ENCODE data around the gene MCF2L2.

The MCF2L2 gene

DNA sequence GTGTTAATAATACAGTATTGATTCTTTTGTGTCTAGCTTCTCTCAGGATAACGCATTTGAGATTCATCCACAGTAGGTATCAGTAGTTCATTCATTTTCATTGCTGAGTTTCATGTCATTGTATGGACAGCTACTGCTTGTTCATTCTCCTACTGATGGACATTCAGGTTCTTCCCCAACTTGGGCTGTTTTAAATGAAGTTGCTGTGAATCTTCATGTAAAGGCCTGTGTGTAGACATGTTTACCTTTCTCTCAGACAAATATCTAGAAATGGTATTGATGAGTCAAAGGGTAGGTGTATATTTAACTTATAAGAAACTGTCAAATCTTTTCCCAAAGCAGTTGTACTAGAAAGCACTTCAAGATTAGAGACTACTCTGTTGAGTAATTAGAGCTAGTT lies 26.7 kb downstream of the MCF2L2 start:
- no peak for DNase-seq

DNA sequence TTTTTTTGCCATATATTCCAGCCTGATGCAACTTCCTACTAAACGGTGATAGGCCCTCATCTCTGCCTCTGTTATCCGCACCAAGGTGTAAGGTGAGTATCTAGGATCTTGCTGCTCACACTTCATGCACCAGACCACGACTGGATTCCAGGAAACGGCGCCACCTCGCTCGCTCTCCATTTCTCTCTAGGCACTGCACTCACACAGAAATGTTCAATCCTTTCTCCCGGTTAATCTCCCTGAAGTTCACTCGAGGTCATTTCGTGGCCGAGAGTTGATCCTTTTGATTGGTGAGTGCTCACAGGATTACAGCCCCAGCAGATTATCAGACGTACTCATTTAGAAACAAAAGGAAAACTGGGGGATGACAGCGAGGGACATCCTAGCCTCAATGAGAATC lies 28.1 kb downstream of the MCF2L2 start:
- no peak for DNase-seq

- DNase-seq, result no peak
Measured at GRCh38 chr3:183396662-183397391, 31.6 kb downstream of the MCF2L2 start.

DNA sequence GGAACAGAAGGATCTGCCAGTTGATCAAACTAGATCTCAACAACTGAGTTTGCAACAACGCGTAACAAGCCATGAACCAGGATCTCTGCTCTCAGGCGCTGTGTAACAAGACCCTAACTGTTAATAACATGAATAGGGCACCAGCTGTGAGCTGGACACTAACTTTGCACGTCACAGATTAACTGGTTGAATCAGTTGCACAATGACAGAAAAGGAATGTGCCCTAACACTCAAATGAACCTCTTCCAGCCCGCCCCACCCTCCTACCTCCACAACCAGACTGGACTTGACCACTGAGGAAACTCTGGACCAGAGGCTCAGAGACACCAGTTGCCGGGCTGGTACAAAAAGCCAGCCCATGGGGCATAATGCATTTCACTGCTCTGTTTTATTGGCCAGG lies 34.3 kb downstream of the MCF2L2 start:
- no peak for DNase-seq

DNA sequence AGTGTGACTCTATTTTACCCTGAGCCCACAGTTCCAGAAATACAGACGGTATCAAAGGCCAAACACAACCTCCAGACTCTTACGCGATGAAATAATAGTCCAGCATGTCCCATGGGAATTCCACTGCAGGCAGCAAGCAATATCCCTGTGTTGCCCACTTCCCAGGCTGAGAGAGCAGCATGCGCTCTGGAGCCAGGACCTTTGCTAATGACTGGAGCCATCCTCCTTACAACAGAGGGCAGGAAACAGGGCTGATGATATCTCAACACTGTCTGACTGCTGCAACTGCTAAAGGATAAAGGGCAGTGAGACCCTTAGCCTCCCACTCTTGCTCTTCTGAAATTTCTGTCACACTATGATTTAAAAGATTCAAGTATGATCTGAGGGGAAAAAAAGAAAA lies 34.8 kb downstream of the MCF2L2 start:
- no peak for DNase-seq

GRCh38 chr3:183392186-183393034 lies 36.0 kb downstream of the MCF2L2 start:
- no peak for DNase-seq

- DNase-seq, result no peak
Measured at GRCh38 chr3:183391460-183391859, 37.0 kb downstream of the MCF2L2 start.

GRCh38 chr3:183390844-183391243 lies 37.6 kb downstream of the MCF2L2 start:
- DNase-seq, result no peak

- DNase-seq, result no peak
Measured at GRCh38 chr3:183388213-183388895, 40.1 kb downstream of the MCF2L2 start.

- DNase-seq, result no peak
Measured at GRCh38 chr3:183387797-183388196, 40.6 kb downstream of the MCF2L2 start.

DNA sequence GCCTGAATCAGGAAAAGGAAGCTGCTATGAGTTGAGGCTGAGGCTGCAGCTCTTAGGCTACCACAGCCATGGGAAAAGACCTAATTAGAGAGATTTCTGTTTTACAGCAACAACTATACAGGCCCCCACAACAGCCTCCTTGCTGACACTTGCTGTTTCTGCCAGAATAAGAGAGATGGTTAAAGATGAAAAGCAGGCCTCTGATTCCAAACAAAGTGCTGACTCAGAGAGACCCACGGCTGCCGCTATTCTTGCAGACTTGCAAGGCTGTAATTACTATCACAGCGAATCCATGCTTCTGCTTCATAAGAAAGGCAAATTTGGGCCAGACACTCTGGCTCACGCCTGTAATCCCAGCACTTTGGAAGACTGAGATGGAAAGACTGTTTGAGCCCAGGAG lies 41.8 kb downstream of the MCF2L2 start:
- peak in 2 of 51 donors; percentile 7 to 50 for DNase-seq

- DNase-seq, result peak in 18 of 51 donors; percentile 9 to 56 (median 33)
Measured at GRCh38 chr3:183385698-183386613, 42.5 kb downstream of the MCF2L2 start.

GRCh38 chr3:183381673-183382072 lies 46.7 kb downstream of the MCF2L2 start:
- no peak for DNase-seq

- no peak for DNase-seq
Measured at GRCh38 chr3:183381179-183381578, 47.2 kb downstream of the MCF2L2 start.

DNA sequence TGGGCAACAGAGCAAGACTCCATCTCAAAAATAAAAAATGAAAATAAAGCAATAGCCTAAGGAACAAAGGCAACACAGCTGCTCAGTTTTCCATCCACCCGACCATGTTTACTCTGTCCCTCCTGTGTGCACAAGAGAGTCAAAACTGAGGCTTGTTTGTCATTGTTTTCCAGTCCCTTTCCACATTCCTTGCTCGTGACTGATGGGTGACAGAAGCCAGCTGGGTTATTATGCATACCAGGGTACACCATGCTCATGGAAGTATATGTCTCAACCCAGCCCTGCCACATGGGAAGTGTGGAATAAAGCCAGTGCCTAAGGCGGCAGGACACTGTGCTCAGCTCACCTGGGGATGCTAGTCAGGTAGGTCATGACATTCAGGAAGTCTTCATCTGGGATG lies 49.5 kb downstream of the MCF2L2 start:
- no peak for DNase-seq

GRCh38 chr3:183378545-183378944 lies 49.9 kb downstream of the MCF2L2 start:
- no peak for DNase-seq

GRCh38 chr3:183378008-183378407 lies 50.4 kb downstream of the MCF2L2 start:
- DNase-seq, result no peak

- no peak for DNase-seq
Measured at GRCh38 chr3:183377307-183377959, 51.0 kb downstream of the MCF2L2 start.

GRCh38 chr3:183375787-183376186 lies 52.6 kb downstream of the MCF2L2 start:
- DNase-seq, result no peak

GRCh38 chr3:183375337-183375736 lies 53.1 kb downstream of the MCF2L2 start:
- no peak for DNase-seq

- DNase-seq, result no peak
Measured at GRCh38 chr3:183372911-183373310, 55.5 kb downstream of the MCF2L2 start.
